Right lung (tissue), 5 donors: ENCODE measurements around the gene IGFL1. TPM values are rescaled to one million over a fixed set of nuclear protein-coding genes. Genes with fewer than 3 reads are reported as not detected.
"Not testable (repeated sequence)": the region's sequence is repeated elsewhere in the genome, so short reads cannot be mapped to it uniquely, and the experiment has no call there.

Experiments
- DNase-seq, 2 donors: peaks; one replicate each; pipeline ENCODE4 v3.0.0-alpha.2; 2013
- polyA plus RNA-seq, 5 donors: library from polyadenylated mRNA; unstranded; fragments of 120-200 nt; gene quantifications; one replicate each; pipeline versions ENCODE4 v1.2.1 to v1.2.3, GENCODE V29; 2013; ENCODE audit warnings: inconsistent platforms in 1 of 5, low replicate concordance in 1 of 5; ENCODE audit not compliant: insufficient read length in 5 of 5, insufficient read depth in 1 of 5

The IGFL1 gene
- polyA plus RNA-seq, 5 donors: not detected

- no peak for DNase-seq
Measured at GRCh38 chr19:46201454-46202310, 27.9 kb upstream of the IGFL1 start.

GRCh38 chr19:46202426-46202825 is 27.1 kb upstream of the IGFL1 start:
- DNase-seq: no peak

- DNase-seq: no peak
Measured at GRCh38 chr19:46202872-46203860, 26.4 kb upstream of the IGFL1 start.

- no peak for DNase-seq
Measured at GRCh38 chr19:46204008-46204407, 25.5 kb upstream of the IGFL1 start.

GRCh38 chr19:46205183-46205984 is 24.2 kb upstream of the IGFL1 start:
- DNase-seq: no peak

- no peak for DNase-seq
Measured at GRCh38 chr19:46206176-46206575, 23.4 kb upstream of the IGFL1 start.

- no peak for DNase-seq
Measured at GRCh38 chr19:46206682-46207081, 22.9 kb upstream of the IGFL1 start.

- DNase-seq: not testable (repeated sequence)
Measured at GRCh38 chr19:46207858-46208257, 21.7 kb upstream of the IGFL1 start.

- DNase-seq: no peak
Measured at GRCh38 chr19:46209051-46209450, 20.5 kb upstream of the IGFL1 start.

- no peak for DNase-seq
Measured at GRCh38 chr19:46209472-46209871, 20.1 kb upstream of the IGFL1 start.

GRCh38 chr19:46210669-46211068 is 18.9 kb upstream of the IGFL1 start:
- DNase-seq: no peak

GRCh38 chr19:46211201-46211881 is 18.2 kb upstream of the IGFL1 start:
- DNase-seq: no peak

GRCh38 chr19:46212592-46212991 is 16.9 kb upstream of the IGFL1 start:
- not testable (repeated sequence) for DNase-seq

GRCh38 chr19:46213156-46213555 is 16.4 kb upstream of the IGFL1 start:
- DNase-seq: no peak

GRCh38 chr19:46213806-46214205 is 15.7 kb upstream of the IGFL1 start:
- DNase-seq: no peak

- DNase-seq: no peak
Measured at GRCh38 chr19:46216612-46217011, 12.9 kb upstream of the IGFL1 start.

- DNase-seq: no peak
Measured at GRCh38 chr19:46217476-46217875, 12.1 kb upstream of the IGFL1 start.

- DNase-seq: no peak
Measured at GRCh38 chr19:46218160-46218559, 11.4 kb upstream of the IGFL1 start.

- DNase-seq: no peak
Measured at GRCh38 chr19:46220038-46220615, 9.4 kb upstream of the IGFL1 start.

- DNase-seq: no peak
Measured at GRCh38 chr19:46221152-46221551, 8.4 kb upstream of the IGFL1 start.
